Islet of Langerhans (tissue), 1 donor: ENCODE measurements around the gene UBTF.
"Not testable (repeated sequence)": the region's sequence is repeated elsewhere in the genome, so short reads cannot be mapped to it uniquely, and the experiment has no call there.

ENCODE experiments used
- FAIRE-seq: peaks from one replicate; lab custom pipeline; 2011; peaks lifted over from hg19 to GRCh38; lab: Jason Lieb, UNC

The UBTF gene

GRCh38 chr17:44241106-44241624 lies 21.7 kb upstream of the UBTF start:
- no peak for FAIRE-seq

DNA sequence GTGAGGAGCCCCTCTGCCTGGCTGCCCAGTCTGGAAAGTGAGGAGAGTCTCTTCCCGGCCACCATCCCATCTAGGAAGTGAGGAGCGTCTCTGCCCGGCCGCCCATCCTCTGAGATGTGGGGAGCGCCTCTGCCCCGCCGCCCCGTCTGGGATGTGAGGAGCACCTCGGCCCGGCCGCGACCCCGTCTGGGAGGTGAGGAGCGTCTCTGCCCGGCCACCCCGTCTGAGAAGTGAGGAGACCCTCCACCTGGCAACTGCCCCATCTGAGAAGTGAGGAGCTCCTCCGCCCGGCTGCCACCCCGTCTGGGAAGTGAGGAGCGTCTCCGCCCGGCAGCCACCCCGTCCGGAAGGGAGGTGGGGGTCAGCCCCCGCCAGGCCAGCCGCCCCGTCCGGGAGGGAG lies 18.4 kb upstream of the UBTF start:
- FAIRE-seq: not testable (repeated sequence)

DNA sequence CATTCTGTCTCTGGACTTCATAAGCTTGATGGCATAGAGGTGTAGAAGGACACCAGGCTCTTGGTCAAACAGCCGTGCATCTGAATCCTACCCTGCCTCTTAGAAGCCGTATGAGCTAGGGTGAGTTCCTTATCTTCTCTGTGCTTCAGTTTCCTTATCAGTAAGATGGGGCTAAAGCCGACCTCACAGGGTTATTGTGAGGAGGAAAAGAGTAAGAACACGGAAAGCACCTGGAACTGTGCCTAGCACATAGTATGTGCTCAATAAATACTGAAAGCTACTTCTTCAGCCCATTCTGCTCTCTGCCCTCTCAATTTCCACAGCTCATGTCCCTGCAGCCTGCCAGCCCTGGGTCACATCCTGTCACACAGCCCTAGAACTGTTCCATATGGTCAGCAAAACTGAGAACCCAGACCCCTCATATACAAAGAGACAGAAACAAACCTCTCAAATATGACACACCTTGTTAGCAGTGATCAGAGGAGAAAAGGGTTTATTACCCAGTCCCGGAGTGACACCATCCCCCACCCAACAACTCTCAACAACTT lies 17.0 kb upstream of the UBTF start:
- no peak for FAIRE-seq

DNA sequence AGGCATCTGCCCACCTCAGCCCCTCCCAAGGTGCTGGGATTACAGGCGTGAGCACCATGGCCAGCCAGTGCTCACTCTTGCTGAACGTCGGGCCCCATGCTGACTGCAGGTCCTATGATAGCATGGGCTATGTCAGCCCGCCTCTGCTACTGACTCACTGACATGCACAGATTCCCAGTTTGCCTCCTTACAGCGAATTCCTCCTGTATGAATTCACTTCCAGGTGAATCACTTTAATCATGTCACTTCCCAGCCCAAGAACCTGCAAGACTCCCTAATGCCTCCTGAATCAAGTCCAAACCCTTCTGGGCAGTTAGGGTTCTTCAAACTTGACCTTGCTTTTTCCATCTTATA lies 16.1 kb upstream of the UBTF start:
- FAIRE-seq: no peak

DNA sequence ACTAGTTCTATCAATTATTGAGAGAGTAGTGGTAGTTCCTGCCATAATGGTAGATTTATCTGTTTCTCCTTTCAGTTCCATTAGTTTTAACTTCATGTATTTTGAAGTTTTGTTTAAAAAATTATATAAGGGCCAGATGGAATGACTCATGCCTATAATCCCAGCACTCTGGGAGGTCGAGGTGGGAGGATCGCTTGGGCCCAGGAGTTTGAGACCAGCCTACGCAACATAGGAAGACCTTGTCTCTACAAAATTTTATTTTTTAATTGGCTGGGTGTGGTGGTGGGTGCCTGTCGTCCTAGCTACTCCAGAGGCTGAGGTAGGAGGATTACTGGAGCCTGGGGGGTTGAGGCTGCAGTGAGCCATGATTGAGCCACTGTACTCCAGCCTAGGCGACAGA lies 14.1 kb upstream of the UBTF start:
- no peak for FAIRE-seq

DNA sequence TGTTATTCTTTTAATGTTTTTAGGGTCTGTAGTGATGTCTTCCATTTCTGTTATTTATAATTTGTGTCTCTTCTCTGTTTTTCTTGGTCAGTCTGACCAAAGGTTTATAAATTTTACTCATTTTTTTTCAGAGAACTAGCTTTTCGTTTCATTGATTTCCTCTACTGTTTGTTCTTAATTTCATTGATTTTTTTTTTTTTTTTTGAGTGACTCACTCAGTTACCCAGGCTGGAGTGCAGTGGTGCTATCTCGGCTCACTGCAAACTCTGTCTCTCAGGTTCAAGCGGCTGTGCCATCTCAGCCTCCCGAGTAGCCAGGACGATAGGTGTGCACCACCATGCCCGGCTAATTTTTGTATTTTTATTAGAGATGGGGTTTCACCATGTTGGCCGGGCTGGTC lies 12.6 kb upstream of the UBTF start:
- FAIRE-seq: no peak

- FAIRE-seq: no peak
Measured at GRCh38 chr17:44230140-44230539, 10.7 kb upstream of the UBTF start.

GRCh38 chr17:44229090-44229489 lies 9.6 kb upstream of the UBTF start:
- no peak for FAIRE-seq

DNA sequence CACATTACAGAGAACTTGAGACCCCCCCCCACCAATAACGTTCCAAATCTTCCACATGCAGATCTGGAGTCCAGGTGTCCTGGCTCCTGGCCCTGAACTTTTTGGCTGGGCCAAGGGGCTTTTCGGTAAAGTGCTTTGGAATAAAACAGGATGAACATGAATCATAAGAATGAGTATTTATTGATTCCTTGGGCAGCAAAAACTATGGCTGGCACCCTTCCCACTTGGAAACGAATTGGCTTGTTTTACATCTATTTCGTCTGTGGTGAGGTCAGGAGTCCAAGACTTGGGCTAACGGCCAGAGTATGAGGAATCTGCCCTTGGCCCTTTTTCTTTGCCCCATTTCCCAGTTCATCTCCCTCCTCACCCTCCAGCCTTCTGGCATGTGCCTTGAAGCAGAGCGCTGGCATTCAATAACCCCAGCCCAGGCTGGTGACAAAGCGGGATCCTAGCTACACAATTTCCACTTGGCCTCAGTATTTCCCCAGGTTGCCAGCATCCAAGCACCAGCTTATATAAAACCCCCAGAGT lies 4.1 kb upstream of the UBTF start:
- no peak for FAIRE-seq

DNA sequence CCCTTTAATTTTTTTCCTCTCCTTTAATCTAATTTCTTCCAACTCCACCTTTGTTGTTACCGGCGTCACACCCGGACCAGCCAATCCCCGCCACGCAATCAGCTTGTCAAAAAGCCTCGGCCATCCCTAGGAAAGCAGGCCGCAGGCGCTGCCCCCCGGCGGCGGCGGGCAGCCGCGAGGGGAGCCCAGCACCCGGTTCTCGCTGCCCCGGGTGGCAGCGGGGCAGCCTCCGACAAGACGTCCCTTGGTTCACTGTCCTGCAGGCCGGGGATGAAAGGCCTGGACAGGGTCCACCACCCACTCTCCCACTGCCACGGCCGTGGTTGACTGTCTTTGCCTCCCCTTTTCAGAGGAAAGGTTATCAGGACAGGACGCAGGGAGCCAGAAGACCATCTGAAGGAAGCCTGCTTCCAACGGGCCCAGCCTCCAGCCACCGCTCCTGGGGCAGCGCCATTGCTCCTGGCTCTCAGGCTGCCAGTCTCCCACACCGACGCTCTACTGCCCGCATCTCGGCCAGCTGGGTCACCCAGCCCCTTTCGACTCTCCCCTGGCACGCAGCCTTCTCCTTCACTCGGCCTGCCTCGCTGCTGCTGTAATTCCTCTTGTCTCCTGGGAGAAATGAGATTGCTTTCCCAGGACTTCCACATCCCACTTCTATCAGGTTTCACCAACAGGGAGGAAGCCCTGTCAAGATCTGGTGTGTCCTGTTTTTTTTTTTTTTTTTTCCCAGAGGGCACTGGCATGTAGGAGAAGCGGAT lies 2.8 kb upstream of the UBTF start:
- peak; percentile 21 for FAIRE-seq

DNA sequence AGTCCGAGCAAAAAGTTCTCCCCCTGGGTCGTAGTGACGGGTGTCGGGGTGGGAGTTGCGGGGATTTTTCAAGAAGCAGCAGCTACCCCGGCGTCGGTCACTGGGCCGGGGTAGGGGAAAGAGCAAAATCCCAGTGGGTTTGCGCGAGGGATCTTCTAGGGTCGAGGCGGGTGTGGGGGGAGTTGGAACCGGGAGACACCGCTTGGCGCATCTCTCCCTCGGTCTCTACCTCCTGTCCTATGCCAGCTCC lies 2.3 kb upstream of the UBTF start:
- FAIRE-seq: no peak

GRCh38 chr17:44221084-44221861 lies 1.8 kb upstream of the UBTF start:
- FAIRE-seq: no peak

- FAIRE-seq: no peak
Measured at GRCh38 chr17:44220213-44221083, 973 bp upstream of the UBTF start.

GRCh38 chr17:44219108-44219615 lies 313 bp downstream of the UBTF start:
- no peak for FAIRE-seq

DNA sequence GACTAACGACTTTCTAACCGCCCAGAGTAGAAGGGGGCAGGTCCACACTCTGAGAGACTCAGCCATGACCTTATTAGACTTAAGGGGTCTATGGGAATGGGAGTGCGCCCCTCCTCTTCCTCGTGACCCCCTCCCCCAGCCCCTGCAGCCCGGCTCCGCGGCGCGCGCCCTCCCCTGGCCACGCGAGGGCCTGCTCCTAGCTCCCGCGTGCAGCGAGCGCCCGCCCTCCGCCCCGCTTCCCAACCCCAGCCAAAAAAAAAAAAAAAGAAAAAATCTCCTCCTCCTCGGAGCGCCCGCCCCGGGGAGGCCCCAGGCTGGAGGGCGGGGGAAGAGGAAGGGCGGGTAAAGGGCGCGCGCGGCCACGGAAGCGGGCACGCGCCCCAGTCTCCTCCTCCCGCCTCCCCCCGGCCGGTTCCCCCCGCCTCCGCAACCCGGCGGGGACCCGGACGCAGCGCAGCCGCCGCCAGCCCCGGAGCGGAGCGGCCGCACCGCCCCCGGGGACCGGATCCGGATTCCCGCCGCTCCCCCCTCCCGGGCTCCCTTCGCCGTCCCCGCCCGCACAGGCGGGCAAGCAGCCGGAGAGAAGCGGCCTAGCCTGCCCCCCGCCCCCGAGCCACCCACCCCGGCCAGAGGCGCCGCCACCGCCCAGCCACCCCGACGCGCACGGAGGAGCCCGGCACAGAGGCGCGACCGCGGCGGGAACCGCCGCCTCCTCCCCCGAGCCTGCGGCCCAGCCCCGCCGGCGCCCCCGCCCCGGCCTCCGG lies 949 bp downstream of the UBTF start:
- no peak for FAIRE-seq

GRCh38 chr17:44217738-44218343 lies 1.6 kb downstream of the UBTF start:
- FAIRE-seq: no peak

- no peak for FAIRE-seq
Measured at GRCh38 chr17:44216694-44217093, 2.8 kb downstream of the UBTF start.

DNA sequence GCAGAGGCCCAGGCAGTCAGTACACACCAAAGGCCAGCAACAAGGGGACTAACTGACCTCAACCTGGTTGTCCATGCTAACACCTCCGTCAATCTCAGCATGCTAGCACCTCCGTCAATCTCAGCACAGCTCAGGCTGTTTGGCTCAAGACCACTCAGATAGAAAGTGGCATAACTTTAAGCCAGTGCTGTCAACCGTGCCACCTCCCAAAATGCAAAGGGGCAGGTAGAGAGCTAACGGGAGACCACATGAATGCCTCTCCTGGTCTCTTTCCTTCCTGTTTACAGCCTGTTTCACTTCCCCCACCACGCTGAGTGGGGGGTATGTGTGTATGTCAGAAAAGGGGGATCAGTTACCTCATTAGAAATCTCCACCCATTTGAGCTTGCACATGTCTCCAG lies 3.3 kb downstream of the UBTF start:
- FAIRE-seq: no peak

- FAIRE-seq: no peak
Measured at GRCh38 chr17:44214896-44215295, 4.6 kb downstream of the UBTF start.

GRCh38 chr17:44214230-44214494 lies 5.3 kb downstream of the UBTF start:
- FAIRE-seq: no peak
